Activated CD8-positive, alpha-beta T cell treated with anti-CD3 and anti-CD28 coated beads for 36 hours (primary cell): Measurements from ENCODE around the gene KLHL29. TPM values are rescaled to one million over a fixed set of nuclear protein-coding genes. Genes with fewer than 3 reads are reported as not detected.

Source experiments
- ATAC-seq: fragments of 200-7000 bp; cut with Tn5 transposase; one replicate; pipeline ENCODE4 v1.10.0; 2021; ENCODE audit warnings: mild to moderate bottlenecking, moderate library complexity
- CTCF ChIA-PET: fragments of 350-600 bp; sonication (Branson Sonifier 250); formaldehyde crosslinking; loops from one replicate; lab custom pipeline; 2021; ENCODE audit warnings: antibody characterized with exemption; lab: Charles Lee
- POLR2A ChIA-PET: fragments of 350-600 bp; sonication (Branson Sonifier 250); formaldehyde crosslinking; loops from one replicate; lab custom pipeline; 2021; ENCODE audit warnings: antibody characterized with exemption; lab: Charles Lee
- DNase-seq: peaks from one replicate; pipeline ENCODE4 v3.0.0-alpha.2; 2020
- H3K27ac Mint-ChIP-seq: one replicate; pipeline ENCODE4 v1.8.0; 2021; ENCODE audit warnings: mild to moderate bottlenecking, mixed read lengths
- H3K27me3 Mint-ChIP-seq: one replicate; pipeline ENCODE4 v1.8.0; 2021; ENCODE audit warnings: mixed read lengths
- H3K36me3 Mint-ChIP-seq: one replicate; pipeline ENCODE4 v1.8.0; 2021; ENCODE audit warnings: low read depth, mixed read lengths
- H3K4me1 Mint-ChIP-seq: one replicate; pipeline ENCODE4 v1.8.0; 2021; ENCODE audit warnings: low read depth, mixed read lengths
- H3K4me3 Mint-ChIP-seq: one replicate; pipeline ENCODE4 v1.8.0; 2021; ENCODE audit warnings: mild to moderate bottlenecking, moderate library complexity, mixed read lengths
- H3K9me3 Mint-ChIP-seq: one replicate; pipeline ENCODE4 v1.8.0; 2021; ENCODE audit warnings: mixed read lengths
- intact Hi-C: fragments of 100-400 bp; cut with micrococcal nuclease; formaldehyde crosslinking; loops from one replicate; pipeline ENCODE4 v1.10.0; 2022
- total RNA-seq, 2 experiments: library from RNA; stranded (reverse); gene quantifications; one replicate each; pipeline ENCODE4 v1.2.3, GENCODE V29; 2021
- TF ChIP-seq, protein P1 (sequence below): fragments of 200-600 bp; IDR thresholded peaks from one replicate; pipeline ENCODE4 v1.8.0; 2022; ENCODE audit warnings: antibody characterized with exemption, mild to moderate bottlenecking

The KLHL29 gene
- total RNA-seq, 2 experiments from 2014 or later: 1.0 to 1.2 TPM

DNA sequence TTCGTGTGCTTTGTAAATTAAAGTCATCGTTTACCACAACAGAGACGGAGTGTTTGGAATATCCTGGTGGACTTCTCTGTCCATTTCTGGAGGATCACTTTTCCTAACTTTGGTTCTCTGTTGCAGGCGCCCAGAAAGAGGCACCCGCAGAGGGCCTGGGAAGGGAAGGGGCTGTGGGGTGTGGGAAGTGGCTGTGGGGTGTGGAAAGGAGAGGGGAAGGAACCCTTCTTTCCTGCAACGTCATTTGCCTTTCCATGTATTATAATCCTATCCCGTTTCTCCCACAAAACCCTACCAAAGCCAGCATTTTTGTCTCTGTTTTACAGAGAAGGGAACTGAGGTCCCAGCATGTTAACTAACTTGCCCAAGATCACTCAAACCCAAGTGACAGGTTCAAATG lies 210.0 kb downstream of the KLHL29 start:
- POLR2A ChIA-PET: no interaction called here
- intact Hi-C loops: no loop called here
- no peak for ATAC-seq

DNA sequence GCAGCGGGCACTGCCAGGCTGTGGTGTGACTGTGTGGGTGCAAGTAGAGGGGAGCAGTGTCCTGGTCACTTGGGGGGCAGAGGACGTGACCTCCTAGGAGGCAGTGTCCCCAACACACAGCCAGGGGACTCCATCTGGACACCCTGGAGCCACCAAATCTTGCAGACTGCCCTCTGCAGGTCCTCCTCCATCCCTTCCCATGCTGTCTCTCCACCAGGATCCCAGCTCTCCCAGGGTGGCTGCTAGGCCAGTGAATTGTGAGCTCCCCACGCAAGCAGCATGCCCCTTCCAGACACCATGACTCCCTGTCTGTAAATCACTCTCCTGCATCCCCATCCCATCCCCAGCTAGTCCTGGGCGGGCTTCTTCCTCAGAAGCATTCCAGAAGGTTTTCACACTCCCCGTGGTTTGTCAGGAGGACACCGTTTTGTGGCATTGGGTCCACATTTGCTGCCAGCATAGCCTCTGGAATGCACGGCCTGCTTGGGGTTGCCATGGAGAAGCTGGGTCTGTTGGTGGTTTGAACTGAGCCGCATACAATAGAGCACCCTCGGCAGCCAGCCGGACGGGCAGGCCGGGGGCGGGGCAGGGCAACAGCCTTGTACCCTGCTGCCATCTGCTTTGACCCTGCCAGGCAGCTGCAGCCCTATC lies 210.7 kb downstream of the KLHL29 start:
- H3K9me3 Mint-ChIP-seq: no peaks in the 10 kb centered on the region
- CTCF ChIA-PET: no interaction called here
- H3K27ac Mint-ChIP-seq: no peak overlapping the region
- no peaks in the 10 kb centered on the region for H3K4me1 Mint-ChIP-seq
- peaks cover 2% of the 10 kb centered on the region for H3K27me3 Mint-ChIP-seq
- TF ChIP-seq, protein P1, sequence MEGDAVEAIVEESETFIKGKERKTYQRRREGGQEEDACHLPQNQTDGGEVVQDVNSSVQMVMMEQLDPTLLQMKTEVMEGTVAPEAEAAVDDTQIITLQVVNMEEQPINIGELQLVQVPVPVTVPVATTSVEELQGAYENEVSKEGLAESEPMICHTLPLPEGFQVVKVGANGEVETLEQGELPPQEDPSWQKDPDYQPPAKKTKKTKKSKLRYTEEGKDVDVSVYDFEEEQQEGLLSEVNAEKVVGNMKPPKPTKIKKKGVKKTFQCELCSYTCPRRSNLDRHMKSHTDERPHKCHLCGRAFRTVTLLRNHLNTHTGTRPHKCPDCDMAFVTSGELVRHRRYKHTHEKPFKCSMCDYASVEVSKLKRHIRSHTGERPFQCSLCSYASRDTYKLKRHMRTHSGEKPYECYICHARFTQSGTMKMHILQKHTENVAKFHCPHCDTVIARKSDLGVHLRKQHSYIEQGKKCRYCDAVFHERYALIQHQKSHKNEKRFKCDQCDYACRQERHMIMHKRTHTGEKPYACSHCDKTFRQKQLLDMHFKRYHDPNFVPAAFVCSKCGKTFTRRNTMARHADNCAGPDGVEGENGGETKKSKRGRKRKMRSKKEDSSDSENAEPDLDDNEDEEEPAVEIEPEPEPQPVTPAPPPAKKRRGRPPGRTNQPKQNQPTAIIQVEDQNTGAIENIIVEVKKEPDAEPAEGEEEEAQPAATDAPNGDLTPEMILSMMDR: no peak
- POLR2A ChIA-PET: no interaction called here
- DNase-seq: no peak
- intact Hi-C loops: no loop called here
- no peaks in the 10 kb centered on the region for H3K36me3 Mint-ChIP-seq
- no peak for ATAC-seq
- no peak overlapping the region for H3K4me3 Mint-ChIP-seq

More for the DNA sequence above, 210.0 kb downstream of the KLHL29 start:
- Mint-ChIP-seq H3K4me1 (no peaks in the 10 kb centered on the region), H3K36me3 (no peaks in the 10 kb centered on the region), H3K4me3 (no peak overlapping the region), H3K27ac (no peak overlapping the region), H3K27me3 (peaks cover 2% of the 10 kb centered on the region), H3K9me3 (no peaks in the 10 kb centered on the region)
- DNase-seq: no peak
- CTCF ChIA-PET: no interaction called here
- TF ChIP-seq, protein P1: no peak

DNA sequence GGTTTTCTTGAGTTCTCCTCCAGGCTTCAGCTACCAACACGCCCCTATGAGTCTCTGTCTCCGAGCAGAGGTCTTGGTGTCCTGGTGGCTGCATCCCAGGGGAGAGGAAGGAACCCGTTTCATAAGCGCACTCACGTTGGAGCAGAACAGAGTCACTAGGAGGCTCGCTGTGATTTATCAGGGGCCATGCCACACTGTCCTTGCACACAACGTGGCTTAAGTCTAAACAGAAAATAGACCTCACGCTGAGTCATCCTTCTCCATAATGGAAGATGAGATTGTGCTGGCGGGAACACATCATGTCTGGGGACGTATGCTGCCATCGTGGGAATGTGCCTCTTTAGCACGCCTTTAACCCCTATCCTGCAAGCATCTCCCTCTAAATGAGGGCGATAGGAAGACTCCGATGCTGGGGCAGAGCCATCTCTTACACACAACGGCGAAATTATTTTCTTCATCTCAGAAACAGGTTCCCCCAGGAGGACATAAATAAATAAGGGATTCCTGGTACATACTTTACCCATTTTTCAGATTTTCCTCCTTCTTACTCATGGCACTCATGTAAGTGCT lies 211.4 kb downstream of the KLHL29 start:
- peaks cover 1% of the 10 kb centered on the region for H3K27me3 Mint-ChIP-seq
- DNase-seq: no peak
- no peaks in the 10 kb centered on the region for H3K9me3 Mint-ChIP-seq

DNA sequence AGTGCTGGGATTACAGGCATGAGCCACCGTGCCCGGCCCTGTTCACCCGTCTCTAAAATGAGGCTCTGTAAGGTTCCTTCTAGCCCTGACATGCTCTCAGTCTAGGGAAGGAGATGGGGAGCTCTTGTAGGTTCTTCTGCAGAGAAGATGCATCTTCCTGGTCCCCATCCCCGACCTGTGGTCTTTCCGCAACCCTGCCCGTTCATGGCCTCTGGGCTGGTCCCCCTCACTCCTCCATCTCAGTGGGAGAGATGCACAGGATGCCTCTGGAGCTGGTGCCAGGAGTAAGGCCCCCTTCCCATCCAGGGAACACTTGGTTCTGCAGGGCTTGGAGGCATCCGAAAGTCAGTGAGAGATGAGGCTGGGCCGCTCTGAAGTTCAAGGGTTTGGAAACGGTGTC lies 212.7 kb downstream of the KLHL29 start:
- H3K9me3 Mint-ChIP-seq: no peaks in the 10 kb centered on the region
- H3K27ac Mint-ChIP-seq: no peak overlapping the region
- TF ChIP-seq, protein P1: no peak
- no peaks in the 10 kb centered on the region for H3K27me3 Mint-ChIP-seq
- no peaks in the 10 kb centered on the region for H3K36me3 Mint-ChIP-seq
- ChIA-PET CTCF (no interaction called here), POLR2A (no interaction called here)
- H3K4me1 Mint-ChIP-seq: no peaks in the 10 kb centered on the region
- intact Hi-C loops: no loop called here
- ATAC-seq: no peak
- no peak for DNase-seq
- no peak overlapping the region for H3K4me3 Mint-ChIP-seq

More for the DNA sequence above, 211.4 kb downstream of the KLHL29 start:
- ChIA-PET POLR2A (no interaction called here), CTCF (no interaction called here)
- Mint-ChIP-seq H3K27ac (no peak overlapping the region), H3K36me3 (no peaks in the 10 kb centered on the region), H3K4me1 (no peaks in the 10 kb centered on the region), H3K4me3 (no peak overlapping the region)
- ATAC-seq: no peak
- intact Hi-C loops: no loop called here
- TF ChIP-seq, protein P1: no peak

DNA sequence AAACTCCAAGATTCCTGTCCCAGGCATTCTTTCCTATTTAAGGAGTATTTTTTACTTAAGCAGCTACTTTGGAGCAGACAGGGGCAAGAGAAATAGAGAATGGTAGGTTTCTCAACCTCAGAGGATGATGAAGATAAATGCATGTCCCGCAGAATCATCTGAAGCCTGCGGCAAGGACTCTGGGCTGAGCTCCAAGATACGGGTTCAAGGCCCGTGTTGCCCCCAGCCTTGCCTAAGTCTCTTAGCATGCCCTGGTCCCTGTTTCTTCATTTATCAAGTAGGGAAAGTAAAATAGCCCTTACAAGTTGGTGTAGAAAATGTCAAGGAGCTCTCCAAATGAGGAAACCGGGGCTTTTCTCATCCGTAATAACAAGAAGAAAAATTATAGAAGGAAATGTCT lies 214.0 kb downstream of the KLHL29 start:
- Mint-ChIP-seq H3K27me3 (no peaks in the 10 kb centered on the region), H3K4me1 (no peaks in the 10 kb centered on the region), H3K4me3 (no peak overlapping the region), H3K9me3 (no peaks in the 10 kb centered on the region), H3K36me3 (no peaks in the 10 kb centered on the region), H3K27ac (no peak overlapping the region)
- ATAC-seq (no peak), DNase-seq (no peak)
- TF ChIP-seq, protein P1: no peak
- POLR2A ChIA-PET: no interaction called here
- intact Hi-C loops: no loop called here
- CTCF ChIA-PET: no interaction called here
